ENCODE data around the gene GPANK1.

DNA sequence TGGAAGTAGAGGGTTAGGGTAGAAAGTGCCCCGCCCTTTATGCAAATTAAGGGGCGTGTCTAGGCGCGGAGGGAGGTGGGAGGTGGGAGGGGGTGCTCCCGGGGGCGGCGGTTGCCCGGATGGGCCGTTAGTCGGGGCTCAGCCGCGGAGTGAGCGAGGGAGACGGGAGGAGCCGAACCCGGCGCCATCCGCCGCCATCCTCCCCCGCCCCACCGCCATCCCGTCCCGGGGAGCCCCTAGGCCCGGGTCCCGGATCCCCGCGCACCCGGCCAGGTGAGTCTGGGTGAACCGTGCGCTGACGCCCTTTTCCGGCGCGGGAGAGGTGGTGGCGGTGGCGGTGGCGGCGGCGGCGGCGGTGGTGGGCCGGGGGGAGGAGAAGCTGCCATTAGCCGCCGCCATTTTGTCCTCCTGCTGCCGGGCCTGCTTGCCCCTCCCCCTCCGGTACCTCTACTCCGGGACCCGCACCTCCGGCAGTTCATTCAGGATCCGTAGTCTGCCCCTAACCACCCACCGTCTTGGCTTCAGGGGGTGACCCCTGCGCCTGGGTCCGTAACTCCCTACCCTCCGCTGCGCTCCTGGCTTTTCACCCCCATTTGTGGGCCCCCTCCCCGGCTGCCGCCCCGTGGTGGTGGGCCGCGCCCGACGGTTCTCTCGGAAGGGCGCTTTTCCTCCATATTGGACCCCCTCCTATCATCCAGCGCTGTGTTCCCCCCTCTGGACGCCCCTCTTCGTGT lies 44.0 kb downstream of the GPANK1 start, which contains the start of gene PRRC2A:
- TF ChIP-seq, protein P1, sequence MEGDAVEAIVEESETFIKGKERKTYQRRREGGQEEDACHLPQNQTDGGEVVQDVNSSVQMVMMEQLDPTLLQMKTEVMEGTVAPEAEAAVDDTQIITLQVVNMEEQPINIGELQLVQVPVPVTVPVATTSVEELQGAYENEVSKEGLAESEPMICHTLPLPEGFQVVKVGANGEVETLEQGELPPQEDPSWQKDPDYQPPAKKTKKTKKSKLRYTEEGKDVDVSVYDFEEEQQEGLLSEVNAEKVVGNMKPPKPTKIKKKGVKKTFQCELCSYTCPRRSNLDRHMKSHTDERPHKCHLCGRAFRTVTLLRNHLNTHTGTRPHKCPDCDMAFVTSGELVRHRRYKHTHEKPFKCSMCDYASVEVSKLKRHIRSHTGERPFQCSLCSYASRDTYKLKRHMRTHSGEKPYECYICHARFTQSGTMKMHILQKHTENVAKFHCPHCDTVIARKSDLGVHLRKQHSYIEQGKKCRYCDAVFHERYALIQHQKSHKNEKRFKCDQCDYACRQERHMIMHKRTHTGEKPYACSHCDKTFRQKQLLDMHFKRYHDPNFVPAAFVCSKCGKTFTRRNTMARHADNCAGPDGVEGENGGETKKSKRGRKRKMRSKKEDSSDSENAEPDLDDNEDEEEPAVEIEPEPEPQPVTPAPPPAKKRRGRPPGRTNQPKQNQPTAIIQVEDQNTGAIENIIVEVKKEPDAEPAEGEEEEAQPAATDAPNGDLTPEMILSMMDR (conservative IDR thresholded peaks at IDR 0.05), result no peak
- no peak for TF ChIP-seq EZH2 (IDR thresholded peaks at IDR 0.05; ENCODE audit: low read depth)
